HG02884 (cell line): ENCODE data around the gene OPCML.

Experiments used
- ATAC-seq: cut with Tn5 transposase; IDR thresholded peaks from one replicate; pipeline ENCODE4 v1.9.1; 2021; ENCODE audit warnings: mild to moderate bottlenecking, moderate library complexity; ENCODE audit not compliant: unreplicated experiment

Gene OPCML

GRCh38 chr11:132839236-132839945, 692.9 kb downstream of the OPCML start:
- ATAC-seq, result no peak

DNA sequence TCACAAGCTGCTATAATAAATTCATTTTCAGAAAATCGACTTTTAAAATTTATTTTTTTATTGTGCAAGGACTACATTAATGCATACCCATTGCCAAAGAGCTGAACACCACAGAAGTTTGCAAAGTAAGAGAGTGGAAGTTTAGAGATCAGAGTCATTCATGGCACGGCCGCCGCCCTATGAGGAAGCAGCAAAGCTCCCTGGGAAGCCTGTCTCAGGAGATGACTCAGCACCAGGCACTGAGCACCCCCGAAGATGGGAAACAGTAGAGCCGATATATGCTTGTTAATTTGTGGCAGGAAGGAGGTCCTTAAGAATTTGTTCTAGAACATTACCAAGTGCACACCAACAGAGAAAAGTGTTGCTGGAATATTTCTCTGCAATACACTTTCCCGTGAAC, 693.7 kb downstream of the OPCML start:
- ATAC-seq, result no peak

DNA sequence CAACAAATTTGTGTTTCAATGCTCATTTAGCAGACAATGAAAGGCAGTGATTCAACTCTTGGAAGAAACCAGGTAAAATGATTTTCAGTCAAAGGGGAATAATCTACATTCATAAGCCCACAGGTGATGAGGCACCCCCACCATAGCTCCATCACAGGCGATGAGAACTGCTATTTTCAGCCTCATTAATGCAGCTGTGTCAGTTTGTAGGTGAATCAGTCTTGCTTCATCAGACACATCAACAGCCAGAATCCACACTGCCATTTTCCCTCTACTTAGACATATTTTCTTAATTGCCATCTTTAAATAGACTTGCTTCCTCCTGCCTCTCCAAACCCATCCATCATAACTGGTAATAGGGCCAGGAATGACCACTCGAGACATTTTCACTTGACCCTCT, 701.0 kb downstream of the OPCML start:
- no peak for ATAC-seq

DNA sequence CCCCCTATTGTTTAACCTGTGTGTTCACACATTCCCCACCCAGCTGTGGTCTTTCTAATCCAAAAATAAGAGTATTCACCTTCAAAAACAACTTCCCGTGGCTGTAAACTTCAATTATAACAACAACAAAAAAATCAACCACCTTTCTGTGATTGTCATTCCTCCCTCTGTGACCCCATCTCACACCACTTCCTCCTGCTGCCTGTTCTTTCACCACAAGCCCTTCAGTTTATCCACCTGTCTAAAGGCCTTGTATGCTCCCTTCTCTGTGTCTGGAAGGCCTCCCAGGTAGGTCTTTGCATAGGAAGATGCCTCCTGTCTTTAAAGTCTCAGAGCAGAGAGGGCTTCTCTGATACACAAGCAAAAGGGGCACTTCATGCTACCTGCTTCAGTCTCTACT, 707.7 kb downstream of the OPCML start:
- no peak for ATAC-seq

GRCh38 chr11:132822276-132822675, 710.0 kb downstream of the OPCML start:
- ATAC-seq, result no peak

DNA sequence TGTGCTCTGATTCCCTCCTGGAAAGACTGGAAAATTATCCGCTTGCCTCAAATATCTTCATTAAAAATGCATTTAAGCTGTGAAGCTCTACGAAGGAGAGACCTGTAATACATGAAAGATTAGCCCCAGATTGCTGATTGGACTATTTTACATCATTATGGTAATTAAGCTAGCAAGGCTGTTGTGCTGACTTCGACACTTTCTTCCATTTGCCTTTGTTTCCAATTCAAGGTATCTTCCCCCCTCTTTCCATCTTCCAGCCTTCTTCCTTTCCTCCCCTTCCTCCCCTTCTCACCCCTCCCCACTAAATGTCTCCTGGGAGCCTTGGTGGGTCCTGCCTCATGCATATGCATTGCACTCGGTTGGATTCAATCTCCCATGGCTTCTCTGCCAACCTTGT, 710.8 kb downstream of the OPCML start:
- ATAC-seq, result no peak

DNA sequence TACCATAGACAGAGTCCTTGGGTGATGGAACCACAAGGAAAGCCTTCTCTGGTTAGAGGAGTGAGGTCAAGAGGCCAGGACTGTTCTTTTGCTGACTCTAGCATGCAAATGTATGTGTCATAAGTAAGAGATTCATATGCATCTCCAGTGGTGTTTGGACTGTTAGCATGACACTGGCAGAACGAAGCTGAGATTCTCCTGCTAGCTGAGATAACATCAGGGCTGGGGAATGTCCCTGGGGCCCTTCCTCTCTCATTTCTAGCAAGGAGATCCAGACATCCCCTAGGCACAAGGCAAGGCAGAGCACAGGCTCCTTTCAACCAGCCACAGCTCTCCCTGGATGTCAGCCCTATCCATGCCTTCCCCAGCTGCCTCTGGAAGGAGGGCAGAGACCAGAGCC, 711.3 kb downstream of the OPCML start:
- ATAC-seq, result no peak

DNA sequence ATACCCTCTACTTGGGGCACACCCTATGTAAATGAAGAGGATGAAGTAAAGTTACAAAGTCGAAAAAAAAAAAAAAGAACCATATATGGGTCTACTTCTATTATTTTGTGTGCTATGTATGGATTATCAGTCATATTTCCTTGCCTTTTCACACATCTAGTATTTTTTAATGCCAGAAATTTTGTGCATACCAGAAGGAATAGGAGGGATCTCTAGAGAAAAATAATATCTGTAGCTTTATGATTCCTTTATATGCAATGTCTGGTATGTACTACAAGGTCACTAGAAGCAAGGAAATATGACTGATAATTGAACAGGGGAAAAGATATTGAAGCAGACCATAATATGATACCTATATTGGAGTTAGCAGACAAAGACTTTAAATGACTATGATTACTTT, 713.4 kb downstream of the OPCML start:
- ATAC-seq, result no peak

- no peak for ATAC-seq
These were observed 714.9 kb downstream of the OPCML start for GRCh38 chr11:132817387-132817786.

DNA sequence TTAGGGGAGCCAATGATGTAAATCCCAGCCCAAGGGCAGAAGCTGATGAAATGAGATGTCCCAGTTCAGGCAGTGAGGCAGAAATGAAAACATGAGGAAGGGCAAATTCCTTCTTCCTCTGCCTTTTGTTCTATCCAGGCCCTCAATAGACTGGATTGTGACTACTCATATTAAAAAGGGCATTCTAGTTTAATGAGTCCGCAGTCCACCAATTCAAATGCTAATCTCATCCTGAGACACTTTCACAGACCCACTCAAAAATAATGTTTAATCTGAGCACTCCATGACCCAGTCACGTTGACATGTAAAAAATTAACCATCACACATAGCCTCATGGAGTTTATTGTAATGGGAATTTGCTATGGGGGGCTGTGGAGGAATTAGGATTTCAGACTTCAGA, 717.9 kb downstream of the OPCML start:
- ATAC-seq, result no peak

- no peak for ATAC-seq
These were observed 720.7 kb downstream of the OPCML start for GRCh38 chr11:132811649-132812048.

GRCh38 chr11:132809070-132809469, 723.2 kb downstream of the OPCML start:
- ATAC-seq, result no peak

DNA sequence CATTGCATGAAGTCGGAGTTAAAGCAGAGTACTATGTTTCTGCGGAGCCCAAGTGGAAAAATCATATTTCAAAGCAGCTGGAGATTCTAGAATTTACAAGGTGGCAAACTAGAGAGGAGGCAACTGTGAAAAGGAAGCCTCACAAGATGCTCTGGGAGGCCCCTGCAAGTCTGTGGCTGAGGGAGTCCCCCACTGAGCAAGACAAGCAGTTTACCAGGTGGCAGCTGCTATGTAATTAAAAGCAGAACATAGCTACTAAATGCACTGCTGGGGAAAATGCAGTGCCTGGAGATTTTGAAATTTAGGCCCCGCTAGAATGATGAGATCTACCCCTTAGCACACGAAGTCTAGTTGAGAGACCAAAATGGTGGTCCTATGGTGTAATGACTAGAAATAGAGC, 728.0 kb downstream of the OPCML start:
- no peak for ATAC-seq

GRCh38 chr11:132803436-132803835, 728.9 kb downstream of the OPCML start:
- no peak for ATAC-seq

DNA sequence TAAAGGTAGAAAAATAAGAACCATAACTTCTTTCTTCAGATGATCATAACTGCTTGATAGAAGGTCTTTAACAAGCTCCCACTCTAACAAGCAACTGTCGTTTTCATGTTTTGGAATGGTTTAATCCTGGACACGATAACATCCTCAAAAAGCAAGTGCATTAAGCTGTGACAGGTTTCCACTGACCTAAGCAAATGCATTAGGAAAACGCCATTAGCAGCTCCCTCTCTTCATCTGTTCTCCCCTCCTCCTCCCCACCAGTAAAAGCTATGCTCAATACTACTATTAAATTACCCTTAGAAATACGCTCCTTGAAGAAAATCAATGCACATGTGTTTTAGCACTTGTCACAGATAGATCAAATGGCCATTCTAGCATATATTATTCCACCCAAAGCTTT, 729.4 kb downstream of the OPCML start:
- ATAC-seq, result no peak

DNA sequence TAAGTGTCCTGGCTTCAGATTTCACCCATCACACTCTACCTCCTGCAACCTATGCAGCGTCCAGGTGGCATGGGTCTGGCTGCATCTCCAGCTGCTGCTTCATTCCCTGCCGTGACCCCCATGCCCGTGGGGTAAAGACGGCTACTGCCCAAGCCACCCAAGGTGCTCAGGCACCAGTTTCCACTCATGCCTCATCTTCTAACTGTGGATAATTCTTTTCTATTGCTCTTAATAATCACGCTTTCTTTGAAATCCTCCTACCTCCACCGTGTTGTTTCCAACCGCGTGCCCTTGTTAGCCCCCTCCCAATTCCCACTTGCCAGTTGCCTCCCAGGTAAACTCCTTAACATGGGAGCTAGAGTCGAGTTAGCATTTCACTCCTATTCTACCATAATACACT, 738.5 kb downstream of the OPCML start:
- ATAC-seq, result no peak

DNA sequence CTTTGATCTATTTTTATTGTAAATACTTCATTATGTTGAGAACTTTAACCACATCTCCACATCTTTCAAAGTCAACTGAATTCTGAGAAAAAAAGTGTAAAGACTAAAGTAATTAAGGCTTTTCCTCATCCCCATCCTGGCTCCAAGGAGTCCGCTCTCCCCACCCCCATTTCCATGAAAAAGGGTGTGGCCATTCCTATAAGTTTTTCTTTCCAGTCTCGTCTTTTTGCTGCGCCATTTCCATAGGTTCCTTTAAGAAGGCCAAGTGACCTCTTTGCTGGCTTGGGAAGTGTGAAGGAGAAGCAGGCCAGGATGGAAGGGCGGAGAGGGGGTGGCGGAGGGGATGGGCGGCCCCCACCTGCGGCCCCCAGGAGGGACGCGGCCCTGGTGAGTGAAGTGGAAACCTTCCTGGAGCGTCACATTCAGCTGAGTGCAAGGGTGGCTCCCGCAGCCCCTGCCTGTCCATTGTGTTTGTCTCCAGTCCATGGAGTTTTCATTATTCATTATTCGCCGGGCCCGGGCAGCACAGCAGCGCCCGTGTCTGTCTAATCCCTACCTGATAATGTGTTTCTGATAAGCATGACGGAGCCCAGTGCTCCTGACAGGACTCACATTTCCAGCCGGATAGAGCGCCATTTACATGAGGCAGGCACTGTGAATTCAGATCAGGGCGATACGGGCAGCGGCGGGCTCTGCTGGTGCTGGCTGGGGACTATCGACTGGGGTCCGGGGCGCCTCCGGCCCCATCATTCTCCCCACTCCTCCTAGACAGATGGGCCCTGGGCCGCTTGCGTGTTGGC, 739.8 kb downstream of the OPCML start:
- no peak for ATAC-seq

DNA sequence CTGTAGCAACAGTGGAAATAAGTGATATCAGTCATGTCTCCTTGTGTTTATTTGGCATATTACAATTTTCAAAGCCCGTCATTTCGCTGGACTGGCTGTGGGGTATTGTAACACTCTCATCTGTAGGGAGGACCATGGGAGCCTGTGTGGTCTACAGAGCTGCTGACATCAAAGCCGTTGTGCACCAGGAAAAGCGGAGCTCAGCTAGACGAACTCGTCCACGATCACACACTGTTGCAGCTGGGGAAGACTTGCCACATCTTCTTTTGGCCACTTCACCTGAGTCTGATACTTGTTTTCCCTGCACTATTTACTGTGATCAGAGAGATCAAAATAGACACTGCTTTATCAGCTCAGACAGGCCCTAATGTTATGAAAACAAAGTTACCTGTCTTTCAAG, 741.3 kb downstream of the OPCML start:
- ATAC-seq, result no peak

DNA sequence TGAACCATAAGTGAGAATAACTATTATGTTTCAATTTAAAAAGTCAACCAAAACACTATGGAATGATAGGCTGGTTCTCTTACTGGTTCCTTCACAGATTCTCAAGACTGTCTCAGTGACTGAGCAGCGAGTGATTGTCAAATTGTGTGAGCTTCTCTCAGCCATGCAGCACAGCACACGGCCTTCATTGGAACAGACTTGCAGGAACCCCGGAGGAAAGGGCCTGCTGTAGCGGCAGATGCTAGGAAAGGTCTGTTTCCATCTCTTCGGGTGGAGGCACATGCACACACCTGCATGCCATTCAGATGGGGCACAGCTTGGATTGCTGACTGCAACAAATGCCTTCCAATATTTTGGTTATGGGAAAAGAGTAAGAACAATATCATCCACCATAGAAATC, 741.8 kb downstream of the OPCML start:
- no peak for ATAC-seq

- no peak for ATAC-seq
These were observed 743.4 kb downstream of the OPCML start for GRCh38 chr11:132788816-132789325.

GRCh38 chr11:132785878-132786277, 746.4 kb downstream of the OPCML start:
- no peak for ATAC-seq

DNA sequence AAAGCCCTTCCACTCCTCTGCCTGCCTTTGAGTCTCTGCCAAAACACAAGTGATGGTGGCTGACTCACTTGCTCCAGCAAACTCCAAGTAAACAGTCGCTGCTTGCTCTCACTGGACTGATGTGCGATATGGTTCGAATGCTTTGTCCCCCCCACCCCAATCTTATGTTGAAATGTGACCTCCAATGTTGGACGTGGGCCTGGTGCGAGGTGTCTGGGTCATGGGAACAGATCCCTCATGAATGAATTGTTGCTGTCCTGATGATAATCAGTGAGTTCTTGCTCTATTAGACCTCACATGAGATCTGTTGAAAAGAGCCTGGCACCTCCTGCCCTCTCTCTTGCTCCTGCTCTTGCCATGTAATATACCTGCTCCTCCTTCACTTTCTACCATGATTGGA, 747.9 kb downstream of the OPCML start:
- ATAC-seq, result no peak
